SK-MEL-5 (cell line): ENCODE results near the gene PLEKHH3. TPM values are rescaled to one million over a fixed set of nuclear protein-coding genes. Genes with fewer than 3 reads are reported as not detected.
"Not testable (repeated sequence)": the region's sequence is repeated elsewhere in the genome, so short reads cannot be mapped to it uniquely, and the experiment has no call there.

Experiments
- DNase-seq: peaks from one replicate; pipeline ENCODE4 v3.0.0-alpha.2; 2016; ENCODE audit warnings: low read depth, low spot score
- in situ Hi-C: cut with HindIII; loops from 2 replicates; pipeline ENCODE4 v1.10.0; 2016; ENCODE audit warnings: low sequenced_read_pairs, high pct_unique_total_duplicates, low pct_unique_long_range_greater_than_20kb
- total RNA-seq: library from RNA; depleted of rRNA; stranded (reverse); fragments of >200 nt; shearing (Covaris generic); gene quantifications from 2 replicates; pipeline ENCODE4 v1.2.3, GENCODE V29; 2014

Gene PLEKHH3
- total RNA-seq, 1 experiment from 2014 or later = 11.1 TPM

DNA sequence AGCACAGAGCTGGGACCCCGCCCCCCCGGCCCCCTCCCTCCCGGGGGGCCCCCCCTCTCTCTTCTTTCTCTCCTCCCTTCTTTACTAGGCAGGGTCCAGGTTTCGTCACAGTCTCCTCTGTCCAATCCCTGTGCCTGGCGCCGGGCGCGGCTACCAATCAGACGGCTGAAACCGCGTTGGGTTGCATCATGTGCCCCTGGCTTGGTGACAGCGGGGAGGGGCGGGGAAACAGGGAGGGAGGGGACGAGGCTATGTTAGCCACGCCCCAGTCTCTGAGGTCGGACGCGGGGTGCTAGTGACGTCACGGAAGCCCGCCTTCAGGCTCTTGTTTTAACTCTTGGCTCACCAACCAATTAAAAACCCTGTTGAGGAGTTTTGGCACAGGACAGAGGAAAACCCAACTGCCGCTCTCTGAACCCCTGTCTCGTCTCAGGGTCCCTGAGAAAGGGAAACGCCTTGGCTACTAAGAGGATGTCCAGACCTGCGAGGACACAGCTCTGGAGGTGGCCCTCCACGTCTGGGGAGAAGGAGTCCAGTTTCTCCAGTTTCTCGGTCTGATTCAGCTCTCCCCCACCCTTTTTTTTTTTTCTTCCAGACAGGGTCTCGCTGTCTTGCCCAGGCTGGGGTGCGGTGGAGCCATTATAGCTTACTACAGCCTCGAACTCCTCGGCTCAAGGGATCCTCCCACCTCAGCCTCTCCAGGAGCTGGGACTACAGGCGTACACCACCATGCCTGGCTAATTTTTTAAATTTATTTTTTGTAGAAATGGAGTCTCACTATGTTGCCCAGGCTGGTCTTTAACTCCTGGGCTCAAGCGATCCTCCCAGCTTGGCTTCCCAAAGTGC, 441 bp upstream of the PLEKHH3 start:
- DNase-seq = peak; percentile 100
- in situ Hi-C loops = no loop called here

DNA sequence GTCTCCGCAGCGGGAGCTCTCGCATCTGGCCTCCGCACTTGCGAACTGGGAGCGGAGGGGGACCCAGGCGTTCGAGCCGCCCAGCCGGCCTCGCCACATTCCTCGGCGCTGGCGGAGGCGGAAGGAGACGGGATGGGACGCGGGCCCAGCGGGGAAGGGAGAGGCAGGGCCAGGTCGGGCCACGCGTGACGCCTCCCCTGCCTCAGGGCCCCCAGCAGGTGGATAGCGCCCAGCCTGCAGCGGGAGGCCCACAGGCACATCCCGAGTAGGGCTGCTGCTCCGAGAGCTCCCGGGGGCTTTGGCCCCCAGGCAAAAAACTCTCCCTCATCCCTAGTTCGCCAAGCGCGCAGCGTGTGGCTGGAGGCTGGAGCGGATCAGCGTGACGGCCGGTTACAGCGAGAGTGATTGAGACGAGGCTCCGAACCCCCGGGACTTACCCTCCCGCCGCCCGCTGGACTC, 800 bp downstream of the PLEKHH3 start:
- in situ Hi-C loops = no loop called here
- no peak for DNase-seq

DNA sequence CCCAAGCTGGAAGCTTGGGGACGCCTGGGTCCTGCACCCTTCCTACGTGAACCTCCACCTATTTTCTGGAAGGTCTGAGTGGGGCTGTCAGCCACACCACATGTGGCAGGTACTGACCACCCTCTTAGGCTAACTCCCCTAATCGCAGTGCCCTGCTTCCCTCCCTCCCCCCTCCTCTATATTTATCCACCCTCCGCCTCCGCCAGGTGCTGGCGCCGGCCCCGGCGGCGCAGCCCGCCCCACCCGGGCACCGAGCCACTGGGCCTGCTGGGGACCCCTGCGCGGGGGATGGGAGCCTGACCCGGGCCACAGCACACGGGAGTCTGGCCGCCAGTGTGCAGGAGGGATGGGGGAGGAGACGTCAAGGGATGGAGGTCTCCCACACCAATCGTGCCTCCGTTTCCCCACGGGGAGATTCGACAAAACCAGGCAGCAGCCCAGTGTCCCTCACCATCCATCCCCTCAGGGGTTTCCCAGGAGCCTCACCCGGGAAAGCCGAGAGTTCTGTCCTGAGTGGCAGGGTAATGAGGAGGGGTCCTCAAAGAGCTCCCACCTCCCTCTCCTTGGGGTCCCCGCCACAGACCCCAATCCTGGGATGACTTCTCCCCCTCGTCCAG, 1.3 kb downstream of the PLEKHH3 start:
- no peak for DNase-seq
- in situ Hi-C loops = no loop called here

DNA sequence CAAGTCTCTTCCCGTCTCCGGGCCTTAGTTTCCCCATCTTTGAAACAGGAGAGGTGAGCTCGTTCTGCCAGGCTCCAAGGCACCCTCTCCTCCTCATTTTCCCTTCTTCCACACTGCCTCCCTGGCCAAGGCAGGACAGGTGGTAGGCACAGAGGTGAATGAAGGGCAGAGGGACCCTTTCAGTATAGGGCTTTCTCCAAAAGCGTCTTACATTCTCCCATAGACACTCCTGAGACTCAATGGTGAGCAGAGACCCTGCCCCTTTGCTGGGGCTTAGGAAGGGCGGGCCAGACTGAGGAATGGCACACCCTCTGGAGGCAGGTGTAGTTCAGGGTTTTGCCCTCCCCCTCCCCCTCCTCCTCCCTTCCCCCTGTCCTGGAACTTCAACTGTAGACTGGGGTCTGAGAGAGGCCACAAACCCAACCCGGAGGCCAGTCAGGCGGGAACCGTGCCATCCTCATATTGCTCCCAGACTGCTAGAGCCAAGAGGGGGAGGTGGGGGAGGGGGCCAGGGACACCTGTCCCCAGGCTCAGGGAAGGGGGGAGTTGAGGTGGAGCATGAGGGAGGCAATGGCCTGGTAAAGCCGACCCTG, 1.9 kb downstream of the PLEKHH3 start:
- in situ Hi-C loops = no loop called here
- no peak for DNase-seq

DNA sequence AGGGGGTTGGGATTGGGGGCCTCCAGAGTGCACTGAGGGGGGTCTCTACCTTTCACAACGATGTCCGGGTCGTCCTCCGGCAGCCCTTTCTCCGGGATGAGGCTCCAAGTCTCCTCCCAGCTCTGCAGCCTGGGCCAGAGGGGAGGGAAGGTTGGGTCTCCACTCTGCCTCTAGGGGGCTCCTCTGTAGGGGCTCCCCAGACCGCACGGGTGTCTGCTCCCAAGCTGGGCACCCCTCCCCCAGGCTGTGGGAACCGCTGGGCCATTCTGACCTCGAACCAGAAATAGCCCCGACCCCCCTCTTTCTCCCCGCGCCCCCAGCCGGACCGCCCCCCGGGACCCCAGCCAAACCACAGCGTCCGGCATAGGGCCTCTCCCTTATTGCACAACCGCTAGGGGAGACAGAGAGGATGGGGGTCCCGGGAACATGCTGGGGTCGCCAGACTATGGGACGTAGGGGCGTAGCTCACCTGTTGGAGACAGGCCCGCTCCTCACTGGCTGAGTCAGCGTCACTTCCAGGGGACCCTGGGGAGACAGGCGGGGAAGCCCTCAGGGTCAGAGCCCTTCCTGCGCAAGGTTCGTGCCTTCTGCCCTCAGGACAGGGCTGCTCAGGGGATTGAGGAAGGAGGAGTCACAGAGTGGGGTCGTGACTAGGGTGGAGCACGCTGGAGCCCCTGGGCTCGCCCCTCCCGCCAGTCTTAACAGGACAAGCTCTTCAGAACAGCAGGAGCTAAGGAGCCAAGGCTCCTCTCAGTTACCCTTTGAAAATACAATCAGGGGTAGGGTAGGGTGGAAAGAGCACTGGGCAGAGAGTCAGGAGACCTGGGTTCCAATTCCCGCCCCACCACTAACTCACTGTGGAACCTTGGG, 2.7 kb downstream of the PLEKHH3 start:
- in situ Hi-C loops = no loop called here
- peak; percentile 34 for DNase-seq

DNA sequence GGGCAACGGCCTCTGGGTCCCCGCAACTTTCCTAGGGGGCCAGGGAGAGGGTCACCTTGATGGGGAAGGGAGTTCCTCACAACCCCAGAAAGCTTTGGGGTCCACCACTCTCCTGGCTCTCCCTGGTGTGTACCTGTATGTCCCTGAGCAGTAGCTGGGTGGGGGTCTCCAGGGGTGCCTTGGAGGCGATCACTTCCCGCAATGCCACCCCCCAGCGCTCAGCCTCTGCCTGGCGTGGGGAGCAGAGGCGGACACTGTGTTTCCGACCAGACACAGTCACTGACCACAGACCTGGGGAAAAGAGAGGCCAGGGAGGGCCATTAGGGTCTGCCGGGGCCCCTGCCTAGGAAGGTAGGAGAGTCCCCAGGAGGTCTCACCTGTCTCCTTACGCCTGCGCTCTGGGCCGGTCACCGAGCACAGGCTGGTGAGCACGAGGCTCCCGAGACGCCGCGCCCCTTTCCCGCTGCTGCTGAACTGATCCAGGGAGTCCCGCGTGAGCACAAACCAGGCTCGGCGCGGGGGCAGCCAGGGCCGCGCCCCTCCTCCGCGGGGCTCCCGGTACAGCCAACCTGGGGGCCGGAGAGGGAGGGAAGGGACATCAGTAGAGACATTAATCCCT, 3.4 kb downstream of the PLEKHH3 start:
- DNase-seq = no peak
- in situ Hi-C loops = no loop called here

DNA sequence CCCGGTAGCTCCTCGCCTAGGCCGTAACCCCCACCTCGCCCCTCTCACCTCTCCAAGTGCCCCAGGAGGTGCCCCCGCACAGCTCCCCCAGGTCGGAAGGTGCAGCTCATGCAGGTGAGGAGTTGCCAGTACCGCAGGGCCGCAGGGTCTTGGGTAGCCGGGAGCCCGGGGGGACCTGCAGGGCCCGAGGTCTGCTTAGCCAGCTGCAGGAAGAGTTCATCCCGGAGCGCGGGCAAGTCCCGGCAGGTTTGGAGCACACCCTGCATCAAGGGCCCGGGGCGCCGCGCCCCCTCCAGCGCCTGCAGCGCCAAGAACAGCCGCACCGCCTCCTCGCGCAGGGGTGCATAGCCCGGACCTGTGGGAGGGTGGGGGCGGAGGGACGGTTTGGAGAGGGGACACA, 4.8 kb downstream of the PLEKHH3 start:
- DNase-seq = no peak
- in situ Hi-C loops = no loop called here

DNA sequence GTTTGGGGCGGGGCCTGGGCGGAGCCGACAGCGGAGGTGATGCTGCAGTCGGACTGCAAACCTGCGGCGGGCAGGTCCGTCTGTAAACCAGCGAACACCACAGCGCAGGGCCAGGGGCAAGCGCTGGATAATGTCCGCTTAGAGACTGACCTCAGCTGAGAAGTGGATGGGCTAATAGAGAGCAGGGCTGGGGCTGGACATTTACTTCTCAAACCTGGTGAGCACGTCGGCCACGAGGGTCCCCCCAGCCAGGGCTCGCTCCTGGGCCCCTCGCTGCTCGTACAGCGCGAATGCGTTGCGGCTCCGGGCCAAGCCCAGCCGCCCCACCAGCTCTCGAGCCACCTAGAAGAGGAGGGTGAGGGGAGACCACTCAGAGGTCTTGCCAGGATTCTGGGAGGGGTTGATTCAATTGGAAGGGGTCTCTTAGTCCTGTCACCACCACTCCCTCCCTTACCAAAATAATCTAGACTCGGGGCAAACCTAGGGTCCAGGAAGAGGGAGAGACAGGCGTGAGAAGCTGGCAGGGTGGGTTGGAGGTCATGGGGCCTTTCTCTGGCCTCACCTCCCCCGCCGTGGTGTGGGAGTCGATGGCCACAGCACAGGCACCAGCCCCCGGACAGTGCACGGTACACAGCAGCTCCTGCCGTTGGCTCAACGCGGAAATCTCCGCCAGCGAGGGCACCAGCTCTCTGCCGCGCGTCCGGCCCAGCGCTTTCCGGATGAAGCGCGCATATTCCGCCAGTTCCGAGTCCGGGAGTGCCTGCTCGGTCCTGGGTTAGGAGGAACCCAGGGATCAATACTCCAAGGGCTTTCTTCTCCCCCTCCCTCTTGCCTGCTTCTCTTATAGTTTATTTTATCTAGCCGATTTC, 5.8 kb downstream of the PLEKHH3 start:
- in situ Hi-C loops = no loop called here

DNA sequence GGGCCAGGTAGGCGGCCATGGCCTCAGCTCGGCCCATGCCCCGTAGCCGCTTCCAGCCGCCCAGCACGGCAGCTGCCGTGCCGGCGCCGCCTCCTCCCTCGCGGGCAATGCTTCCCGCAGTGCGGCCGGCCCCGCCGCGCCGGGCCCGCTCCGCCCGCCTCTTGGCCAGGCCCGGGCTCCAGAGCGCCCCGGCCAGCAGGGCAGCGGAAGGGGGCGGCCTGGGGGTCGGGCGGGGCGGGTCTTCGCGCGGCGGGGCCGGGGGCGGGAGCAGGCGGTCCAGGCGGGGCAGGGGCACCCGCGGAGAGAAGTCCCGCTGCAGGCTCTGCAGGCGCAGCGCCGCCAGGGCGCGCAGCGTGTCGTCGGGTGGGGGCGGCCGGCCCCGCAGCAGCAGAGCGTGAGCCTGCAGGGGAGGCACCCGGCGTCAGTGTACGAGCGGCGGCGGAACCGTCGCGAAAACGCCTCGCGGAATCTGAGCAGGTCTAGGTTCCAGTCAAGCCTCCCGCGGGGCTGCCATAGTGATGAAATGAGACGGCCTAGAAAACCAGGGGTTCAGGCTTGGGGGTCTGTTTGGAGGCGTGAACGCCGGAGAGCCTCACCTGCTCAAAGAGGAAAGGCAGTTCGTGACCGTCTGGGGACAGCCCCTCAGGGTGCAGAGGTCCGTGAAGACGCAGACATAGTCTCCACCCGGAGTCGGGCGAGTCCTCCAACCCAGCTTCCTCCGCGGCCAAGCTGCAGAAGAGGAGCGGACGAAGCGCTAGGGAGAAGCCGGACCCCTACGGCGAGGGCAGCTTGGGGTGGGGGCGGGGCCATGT, 6.6 kb downstream of the PLEKHH3 start:
- DNase-seq = no peak
- in situ Hi-C loops = no loop called here

More for the DNA sequence above, 5.8 kb downstream of the PLEKHH3 start:
- no peak for DNase-seq

DNA sequence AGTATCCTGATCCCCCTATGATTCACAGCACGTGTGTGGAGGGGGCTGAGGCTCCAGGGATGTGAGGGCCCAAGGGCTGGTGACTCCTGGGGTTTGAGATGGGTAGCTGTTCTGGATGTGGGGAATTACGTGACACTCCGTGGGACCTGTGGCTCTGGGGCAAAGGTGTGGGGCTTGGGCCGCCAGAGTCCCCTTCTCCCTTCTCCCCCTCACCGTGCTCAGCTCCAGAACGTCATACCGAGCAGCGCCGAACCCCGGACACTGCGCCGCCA, 7.2 kb downstream of the PLEKHH3 start:
- in situ Hi-C loops = no loop called here
- no peak for DNase-seq

DNA sequence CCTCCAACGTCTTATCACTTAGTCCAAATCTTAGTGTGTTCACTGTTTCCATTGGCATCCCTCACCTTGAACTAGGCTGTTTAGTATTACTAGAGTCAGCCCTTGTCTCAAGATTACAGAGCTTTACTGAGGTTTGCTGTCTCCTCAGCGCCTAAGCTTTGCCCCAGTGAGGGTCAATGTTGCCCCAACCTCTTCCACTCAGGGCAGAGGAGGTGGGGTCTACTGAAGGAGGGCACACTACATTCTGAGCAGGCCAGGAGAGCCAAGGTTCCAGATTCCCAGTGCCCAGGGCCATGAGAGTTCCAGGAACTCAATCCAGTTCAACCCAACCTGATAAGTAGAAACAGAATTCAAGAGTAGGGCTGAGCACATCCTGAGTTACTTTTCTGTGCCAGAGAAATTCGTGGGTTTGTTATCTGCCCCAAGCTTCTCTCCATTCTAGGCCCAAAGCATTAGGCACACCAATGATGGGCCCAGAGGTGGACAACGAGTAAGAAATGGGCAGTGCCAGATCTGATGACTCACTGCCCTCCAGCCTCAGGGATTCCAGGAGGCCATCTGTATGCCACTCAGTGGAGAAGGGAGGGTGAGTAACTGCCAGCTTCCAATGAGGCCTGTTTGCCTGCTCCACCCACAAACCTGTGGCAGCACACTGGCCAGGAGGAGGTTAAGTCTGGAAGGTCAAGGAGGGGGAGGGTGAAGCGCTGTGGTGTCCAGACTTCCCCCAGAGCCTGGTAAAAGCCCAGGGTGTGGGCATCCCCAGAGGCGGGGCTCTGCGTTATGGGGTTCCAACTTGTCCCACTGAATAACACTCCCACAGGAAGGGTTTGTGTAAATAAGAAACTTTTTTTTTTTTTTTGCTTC, 9.5 kb downstream of the PLEKHH3 start:
- peak; percentile 76 for DNase-seq
- in situ Hi-C loops = no loop called here

DNA sequence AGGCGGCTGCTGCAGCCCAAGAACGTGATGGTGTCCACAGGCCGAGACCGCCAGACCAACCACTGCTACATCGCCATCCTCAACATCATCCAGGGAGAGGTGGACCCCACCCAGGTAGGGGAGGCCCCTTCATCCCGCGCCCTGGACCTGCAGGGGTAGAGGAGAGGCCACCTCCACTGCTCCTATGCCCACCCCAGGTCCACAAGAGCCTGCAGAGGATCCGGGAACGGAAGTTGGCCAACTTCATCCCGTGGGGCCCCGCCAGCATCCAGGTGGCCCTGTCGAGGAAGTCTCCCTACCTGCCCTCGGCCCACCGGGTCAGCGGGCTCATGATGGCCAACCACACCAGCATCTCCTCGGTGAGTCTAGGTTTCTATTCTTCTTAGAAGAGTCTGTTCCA, 10.7 kb downstream of the PLEKHH3 start:
- in situ Hi-C loops, DNase-seq: not testable (repeated sequence)

DNA sequence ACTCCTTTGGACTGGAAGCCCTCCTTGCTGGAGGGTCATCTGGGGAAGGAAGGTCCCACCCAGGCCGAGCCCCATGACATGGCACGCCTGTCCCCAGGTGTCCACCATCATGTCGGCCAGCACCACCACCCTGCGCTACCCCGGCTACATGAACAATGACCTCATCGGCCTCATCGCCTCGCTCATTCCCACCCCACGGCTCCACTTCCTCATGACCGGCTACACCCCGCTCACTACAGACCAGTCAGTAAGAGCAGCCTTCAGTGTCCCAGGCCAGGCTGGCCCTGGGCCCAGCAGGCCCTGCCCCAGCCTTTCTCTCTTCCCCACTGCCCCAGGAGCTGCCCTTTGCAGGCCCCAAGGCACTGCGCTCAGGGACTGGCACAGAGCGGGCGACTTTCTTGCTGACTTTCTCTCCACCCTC, 11.2 kb downstream of the PLEKHH3 start:
- in situ Hi-C loops = no loop called here
- no peak for DNase-seq

DNA sequence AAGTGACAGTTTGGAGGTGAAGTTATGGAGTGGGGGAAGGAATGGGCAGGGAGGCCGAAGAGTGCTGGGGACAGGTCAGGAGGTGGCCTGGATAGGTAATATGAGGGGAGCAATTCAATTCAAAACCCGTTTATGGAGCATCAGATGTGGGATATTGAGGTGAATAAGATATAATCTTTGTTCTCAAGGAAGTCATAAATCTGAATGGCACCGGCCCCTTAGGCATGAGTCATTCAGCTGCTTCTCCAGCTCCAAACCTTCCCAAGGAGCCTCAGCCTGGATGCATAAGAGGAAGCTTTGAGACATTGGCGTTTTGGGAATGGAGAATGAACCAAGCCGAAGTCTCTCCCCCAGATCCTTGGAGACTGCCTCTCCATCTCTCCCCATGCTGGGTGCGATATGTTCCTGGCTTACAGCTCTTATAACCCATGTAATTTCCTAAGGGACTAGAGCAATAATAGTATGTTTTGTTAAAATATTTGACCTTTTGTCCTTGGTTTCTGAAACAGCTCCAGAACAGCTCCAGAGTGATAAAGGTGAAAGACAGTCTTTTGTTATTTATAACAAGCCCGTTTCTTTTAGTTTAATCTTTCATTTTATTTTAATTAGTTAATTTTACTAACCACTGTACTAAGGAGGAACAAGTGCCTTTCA, 16.0 kb downstream of the PLEKHH3 start:
- DNase-seq = no peak
- in situ Hi-C loops = no loop called here

DNA sequence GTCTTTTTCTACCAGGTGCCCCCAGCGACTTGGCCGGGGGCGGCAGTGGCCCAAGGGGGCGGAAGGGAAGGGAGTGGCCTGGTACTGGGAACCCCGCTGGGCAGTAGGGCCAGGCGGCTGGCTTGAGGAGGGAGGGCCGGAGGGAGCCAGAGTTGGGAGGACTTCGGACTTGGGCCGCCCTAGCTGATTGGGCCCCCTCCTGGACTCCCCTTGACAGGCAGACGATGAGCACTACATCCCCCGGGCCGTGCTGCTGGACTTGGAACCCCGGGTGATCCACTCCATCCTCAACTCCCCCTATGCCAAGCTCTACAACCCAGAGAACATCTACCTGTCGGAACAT, 16.9 kb downstream of the PLEKHH3 start:
- in situ Hi-C loops, DNase-seq: not testable (repeated sequence)
